HG03135 (cell line): ENCODE data around the gene KCNQ5.

Experiments
- ATAC-seq: cut with Tn5 transposase; IDR thresholded peaks from one replicate; pipeline ENCODE4 v1.9.1; 2021; ENCODE audit warnings: mild to moderate bottlenecking, moderate library complexity; ENCODE audit not compliant: unreplicated experiment

Gene KCNQ5

DNA sequence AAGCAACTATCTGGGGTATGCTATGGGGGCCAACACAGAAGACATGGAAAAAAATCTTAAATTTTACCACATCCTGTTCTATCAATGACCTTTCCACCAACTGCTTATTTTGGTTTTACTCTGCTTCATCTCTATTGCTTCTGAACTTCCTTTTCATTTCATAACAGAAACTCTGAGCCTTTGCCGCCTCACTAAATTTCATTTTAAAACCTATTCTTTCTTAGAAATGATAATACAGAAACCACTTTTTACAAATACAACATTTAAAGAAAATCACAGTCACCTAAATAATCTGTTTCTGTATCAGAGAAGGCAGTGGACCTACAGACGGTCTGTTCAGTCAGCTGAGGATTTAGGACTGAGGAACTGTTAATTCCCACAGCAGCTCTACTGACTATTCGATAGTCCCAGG lies 117.5 kb downstream of the KCNQ5 start:
- ATAC-seq = peak; percentile 52

DNA sequence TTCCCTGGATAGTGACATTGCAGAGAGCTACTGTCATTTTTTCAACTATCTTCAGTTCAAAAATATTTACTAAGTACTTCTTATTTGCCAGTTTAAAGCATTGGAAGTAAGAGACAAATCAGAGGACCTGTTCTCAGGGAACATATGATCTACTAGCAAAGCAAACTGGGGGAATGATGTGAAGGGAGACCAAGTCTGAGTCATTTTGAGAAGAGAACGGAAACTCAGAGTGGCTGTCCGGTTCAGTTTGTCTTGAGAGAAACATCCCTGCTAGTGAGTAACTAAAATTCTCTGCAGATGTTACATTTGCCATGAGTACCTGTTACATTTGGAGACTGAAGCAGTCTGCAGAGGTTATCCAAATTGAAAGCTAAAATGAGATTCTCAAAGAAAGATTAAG lies 118.3 kb downstream of the KCNQ5 start:
- peak; percentile 68 for ATAC-seq

DNA sequence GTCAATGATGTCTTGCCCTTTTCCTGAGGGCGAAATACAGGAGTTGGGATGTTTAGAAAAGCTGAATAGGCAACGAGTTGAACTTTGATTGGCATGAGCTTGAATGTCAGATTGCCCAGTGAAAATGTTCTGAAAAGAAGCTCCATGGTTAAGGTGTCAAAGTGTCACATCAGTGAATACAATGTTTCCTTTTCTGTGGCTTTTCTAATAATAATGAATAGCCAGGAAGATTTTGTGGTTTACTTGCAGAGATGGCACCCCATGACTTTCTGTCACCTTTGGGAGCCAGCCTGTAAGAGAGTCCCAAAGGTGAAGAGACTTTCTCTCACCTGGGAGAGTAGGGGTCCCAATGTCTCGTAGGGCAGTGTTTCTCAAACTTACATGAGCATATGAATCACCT lies 119.2 kb downstream of the KCNQ5 start:
- ATAC-seq = no peak

DNA sequence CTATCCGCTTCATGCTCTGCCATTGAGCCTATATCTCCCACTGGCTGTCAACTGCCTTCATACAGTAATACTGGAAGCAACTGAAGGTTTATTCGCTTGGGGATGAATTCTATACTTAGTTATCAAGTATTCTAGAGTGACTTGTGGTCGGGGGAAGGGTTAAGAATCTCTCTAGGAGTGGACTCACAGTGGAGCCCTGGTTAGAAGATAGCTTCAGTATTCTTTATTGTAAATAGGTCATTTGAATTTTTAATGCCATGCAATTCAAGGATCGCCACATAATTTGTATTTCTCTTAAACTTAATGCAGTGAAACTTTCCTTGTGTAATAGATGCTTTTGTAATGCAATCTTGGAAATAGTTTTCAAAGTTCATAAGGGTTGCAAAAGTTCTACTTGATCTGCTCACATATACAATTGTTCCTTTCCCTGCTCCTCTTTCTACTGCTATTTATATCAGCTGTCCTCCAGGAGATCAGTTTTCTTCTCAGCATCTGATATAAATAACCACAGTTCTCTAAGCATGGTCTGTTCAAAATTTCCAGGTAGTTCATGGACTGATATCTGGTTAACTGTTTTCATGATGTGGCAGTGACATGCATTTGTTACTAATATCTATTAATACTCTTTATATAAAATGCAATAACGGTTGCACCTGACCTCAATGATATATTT lies 120.3 kb downstream of the KCNQ5 start:
- ATAC-seq = no peak

DNA sequence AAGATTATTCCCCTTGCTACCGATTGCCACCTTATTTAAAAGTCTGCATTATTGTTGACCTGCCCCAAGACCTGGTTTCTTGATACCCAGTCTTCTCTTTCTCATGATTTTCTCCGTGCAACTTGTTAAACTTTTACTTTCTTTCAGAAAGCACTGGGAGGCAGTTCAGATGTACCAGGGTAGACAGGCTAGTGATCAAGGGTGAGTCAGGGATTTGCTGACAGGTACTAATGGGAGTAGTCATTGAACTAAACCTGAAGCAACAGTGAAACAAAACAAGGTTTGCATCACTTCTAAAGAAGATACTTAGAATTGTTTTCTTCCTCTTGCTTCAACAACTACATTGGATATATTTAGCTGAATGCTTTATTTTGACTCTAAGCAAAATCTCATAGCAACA lies 124.4 kb downstream of the KCNQ5 start:
- ATAC-seq = no peak

DNA sequence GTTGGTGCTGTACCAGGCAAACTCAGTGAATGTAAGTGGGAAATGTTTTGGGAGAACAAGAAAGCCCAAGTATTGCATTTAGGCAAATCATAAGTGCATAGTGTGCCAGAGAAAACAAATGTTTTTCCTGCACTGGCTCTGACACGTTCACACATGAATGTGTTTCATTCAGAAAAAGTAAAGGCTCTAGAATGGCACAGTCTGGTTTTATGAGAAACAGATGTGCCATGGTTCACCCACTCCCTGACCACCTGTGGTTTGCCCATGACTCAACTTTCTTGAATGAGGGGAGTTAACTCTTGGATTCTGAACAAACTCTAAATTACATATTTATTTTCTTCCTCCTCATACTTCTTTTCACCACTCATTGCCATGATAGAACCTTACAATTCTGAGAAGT lies 126.9 kb downstream of the KCNQ5 start:
- no peak for ATAC-seq

DNA sequence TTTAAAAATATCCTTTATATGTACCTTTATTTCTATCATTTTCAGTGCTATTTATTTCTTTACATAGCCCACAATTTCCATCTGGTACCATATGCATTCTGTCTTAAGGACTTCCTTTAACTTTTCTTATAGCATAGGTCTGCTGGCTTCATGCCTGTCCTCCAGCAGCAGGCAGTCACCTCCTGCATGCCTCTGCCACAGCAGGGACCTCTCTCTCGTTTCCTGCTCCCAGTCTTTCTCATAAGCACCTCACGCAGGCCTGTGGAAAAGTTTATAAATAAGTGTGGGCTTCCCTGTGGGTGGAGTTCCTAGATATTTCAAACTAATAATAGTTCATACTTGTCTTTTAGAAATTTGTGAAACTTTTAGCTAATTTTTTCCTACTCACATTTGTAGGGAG lies 133.9 kb downstream of the KCNQ5 start:
- ATAC-seq = no peak

DNA sequence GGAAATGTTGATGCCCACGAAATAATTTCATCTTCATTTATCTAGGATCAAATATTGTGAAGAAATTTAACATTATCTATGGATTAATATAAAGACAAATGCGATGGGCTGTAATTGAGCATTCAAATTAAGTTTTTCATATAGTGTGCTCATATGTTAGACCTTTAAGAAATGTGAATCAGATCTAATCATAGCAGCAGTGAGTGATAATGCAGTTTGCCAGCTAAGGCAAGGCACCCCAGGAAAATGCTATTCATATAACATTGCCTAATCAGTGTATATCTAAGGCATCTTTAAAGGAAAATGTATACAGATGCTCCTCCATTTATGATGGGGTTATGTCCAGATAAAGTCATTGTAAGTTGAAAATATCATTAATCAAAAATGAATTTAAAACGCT lies 135.2 kb downstream of the KCNQ5 start:
- no peak for ATAC-seq

DNA sequence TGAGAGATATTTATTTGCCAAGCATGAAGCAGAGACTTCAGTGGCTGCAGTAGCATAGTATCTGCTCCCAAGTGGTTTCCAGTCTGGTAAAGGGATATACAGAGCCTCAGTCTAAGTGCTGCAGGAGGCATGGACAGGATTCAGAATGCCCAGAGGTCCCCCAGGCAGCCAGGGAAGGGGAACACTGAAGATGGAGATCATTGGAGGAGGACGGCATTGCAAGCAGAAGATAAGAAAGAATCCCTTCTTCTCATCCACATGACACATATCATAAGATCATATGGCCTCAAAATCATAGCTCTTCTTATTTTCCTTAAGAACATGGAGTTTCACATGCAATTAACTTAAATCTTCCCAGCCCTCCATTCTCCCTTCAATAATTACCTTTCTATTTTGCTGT lies 136.1 kb downstream of the KCNQ5 start:
- ATAC-seq = no peak

DNA sequence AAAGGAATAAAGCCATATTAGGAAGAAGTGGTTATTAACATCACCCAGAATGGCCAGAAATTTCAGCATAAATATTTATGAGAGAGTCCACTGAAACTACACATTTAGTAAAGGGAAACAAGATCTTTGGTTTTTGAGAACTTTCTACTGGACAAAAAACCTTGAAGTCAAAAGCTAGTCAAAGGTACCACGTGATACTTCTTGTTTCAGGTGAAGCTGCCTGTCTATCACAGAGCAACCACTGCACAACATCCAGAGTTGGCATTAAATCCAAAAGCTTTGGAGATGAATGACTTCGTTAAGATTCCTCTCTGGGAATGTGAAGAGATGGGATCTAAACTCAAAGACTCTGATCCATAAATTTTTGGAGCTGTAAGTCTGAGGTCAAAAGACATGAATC lies 137.0 kb downstream of the KCNQ5 start:
- ATAC-seq = no peak

DNA sequence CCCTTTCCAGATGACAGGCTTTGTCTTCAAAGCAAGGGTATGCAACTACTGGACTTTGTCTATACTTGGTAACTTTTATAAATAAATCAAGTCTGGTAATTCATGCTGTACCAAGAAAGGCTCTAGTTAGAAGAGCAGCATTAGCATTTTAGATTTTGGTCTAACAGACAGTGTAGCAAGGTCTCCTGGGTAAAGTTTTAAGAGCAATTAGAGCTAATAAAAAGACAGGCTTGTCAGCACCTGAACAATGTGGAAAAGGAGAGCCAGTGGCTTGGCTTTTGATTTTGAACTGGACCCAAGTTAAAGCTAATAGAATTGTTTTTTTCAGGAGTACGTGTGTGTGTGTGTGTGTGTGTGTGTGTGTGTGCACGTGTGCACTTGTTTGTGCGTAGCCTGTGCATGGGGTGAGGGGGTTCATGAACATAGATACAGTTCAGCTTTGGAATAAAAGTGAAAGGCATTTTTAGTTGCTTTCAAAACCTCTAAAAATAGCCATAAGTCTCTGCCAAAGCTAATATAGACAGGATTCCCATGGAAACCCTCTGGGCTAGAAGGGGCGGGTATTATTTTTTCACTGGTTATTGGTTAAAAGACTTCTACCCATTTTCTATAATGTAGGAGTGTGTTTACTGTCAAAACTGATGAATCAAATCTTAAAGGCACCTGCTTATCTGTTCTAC lies 138.4 kb downstream of the KCNQ5 start:
- ATAC-seq = no peak

DNA sequence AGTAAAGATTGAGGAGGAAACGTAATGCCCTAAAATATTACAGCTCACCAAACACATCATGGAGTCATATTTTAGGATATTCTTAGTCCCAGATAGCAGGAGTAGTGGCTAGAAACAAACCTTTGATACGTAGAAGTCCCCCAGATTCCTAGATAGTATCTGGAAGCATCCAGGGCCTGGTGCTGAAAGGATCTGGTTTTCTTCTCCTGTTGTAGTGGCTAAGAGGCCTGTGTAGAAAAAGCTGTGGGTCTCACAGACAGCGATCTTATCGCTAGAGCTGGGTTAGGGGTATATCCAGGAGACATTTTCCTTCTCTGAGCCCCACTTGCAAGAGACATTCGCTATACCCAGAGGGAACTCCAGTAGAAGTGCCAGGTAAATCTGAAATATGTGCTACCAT lies 139.9 kb downstream of the KCNQ5 start:
- ATAC-seq = no peak

DNA sequence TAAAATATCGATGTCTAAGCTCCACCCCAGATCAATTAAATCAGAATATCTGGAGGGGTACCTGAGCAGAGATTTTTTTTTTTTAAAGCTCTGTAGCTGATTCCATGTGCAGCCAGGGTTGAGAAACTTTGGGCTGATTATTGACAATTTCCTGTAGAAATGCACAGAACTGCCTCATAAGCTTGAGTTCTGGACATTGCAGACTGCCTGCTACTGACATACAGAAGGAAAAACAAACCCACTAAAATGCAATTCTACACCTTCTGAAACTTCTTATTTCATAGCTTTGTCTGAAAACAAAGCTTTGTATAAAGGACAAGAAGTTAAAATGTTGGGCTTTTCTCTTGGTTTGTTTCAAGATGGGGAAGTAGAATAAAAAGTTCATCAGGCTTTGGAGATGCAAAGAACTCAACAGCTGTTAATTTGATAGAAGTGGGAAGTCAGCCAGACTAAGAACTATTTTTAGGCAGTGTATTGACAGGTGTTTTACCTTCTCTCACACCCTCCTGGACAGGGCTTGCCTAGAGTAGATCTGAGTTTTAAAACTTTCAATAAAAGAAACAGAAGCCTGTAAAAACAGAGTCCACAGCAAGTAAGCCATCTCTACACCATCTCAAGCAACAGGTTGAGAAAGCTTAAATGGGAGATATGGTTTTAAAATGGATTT lies 147.7 kb downstream of the KCNQ5 start:
- no peak for ATAC-seq

DNA sequence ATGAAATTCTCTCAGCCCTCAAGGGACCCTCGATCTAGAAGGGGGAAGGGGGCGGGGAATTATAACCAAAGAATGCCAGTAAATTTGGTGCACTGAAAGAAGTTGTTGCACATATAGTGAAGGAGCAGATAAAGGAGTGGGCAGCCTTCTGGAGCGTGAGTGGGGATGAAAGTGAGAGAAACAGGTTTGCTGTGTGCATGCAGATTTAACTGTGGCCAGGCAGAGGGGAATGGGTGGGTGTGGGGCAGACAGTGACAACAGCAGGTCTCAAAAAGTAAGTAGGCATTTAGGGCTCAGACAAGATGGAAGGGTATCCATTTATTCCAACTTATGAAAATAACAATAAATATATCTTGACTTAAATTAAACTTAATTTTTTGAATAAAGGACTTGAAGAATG lies 149.1 kb downstream of the KCNQ5 start:
- ATAC-seq = no peak

DNA sequence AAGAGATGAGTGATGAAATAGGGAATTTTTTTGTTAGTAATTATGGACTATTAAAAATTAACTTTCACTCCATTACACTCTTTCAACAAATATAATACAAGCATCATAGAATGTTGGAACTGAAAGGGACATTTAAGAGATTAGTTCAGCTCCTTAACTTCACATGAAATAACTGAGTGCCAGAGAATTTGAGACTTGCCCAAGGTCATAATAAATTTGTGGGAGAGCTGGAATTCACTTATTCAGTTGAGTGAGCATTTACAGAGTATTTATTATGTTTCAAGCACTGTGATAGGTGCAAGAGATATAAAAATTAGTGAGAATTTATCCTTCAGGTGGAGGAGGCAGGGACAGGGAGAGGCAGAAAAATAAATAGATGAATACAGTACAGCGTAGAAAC lies 154.6 kb downstream of the KCNQ5 start:
- no peak for ATAC-seq

DNA sequence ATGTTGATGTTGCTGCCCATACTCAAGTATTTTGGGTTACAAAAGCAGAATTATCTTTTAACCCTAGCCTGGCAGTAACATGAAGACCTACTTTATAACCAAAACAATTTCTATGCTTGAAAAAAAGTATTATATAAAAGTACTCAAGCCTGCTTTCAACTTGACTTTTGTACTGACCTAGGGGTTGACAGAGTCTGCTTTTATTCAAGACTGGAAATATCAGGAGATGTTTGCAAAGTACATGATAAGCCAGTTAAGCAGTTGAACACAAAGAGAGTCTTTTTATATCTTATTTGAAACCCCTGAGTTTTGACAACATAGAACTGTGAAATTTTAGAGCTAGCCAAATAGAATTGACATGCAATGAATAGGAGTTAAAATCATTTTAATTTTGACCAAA lies 159.8 kb downstream of the KCNQ5 start:
- ATAC-seq = no peak

DNA sequence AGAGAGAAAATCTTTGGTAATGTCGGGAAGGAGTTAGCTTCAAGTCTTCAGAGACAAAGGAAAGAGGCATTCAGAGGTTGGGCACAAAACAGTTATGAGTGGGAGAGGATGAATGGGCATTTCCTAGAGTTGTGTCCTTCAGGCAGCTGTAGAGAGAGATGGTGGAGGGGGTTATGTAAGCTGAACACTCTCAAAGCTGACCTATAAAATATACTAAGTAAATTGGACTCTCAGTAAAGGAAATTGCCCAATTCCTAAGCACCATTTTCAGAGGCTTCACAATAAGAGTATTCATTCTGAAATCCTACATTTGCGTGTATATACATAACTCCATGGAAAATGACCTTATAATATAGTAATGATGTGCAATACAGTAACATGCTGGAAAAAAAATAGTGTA lies 161.2 kb downstream of the KCNQ5 start:
- ATAC-seq = no peak

DNA sequence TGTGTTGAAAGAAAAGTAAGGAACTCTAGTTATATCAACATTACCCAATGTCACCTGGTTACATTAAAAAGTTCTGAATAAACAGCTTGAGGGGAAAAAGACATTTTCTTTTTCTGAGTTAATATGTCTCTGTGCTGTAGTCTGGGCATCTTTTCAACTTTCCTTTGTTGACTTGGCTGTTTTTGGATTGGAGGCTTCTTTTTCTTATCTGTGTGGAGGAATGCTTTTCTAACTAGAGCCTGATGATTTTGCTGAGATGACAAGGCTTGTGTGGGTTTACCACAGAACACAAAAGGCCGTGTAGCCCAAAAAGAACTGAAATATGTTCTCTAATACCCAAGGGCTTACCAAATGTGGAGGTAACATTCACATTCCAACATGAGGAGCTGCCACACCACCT lies 161.8 kb downstream of the KCNQ5 start:
- ATAC-seq = no peak

DNA sequence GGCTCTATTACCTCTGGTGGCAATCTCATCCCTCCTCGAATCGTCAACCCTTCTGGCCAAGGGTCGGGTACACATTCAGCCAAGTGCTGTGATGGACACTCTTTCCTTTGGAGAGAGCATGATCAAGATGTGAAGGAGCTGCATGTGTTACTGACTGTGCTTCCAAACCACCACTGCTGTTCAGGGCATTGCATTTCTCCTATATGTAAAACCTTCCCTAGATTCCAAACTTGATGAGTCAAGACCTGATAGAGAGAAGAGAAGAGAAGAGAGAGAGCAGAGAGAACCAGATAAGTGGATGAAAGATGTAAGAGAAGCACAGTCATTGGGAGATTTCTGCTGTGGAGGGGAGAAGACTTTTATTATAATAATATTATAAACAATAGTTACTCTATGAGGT lies 162.2 kb downstream of the KCNQ5 start:
- no peak for ATAC-seq

DNA sequence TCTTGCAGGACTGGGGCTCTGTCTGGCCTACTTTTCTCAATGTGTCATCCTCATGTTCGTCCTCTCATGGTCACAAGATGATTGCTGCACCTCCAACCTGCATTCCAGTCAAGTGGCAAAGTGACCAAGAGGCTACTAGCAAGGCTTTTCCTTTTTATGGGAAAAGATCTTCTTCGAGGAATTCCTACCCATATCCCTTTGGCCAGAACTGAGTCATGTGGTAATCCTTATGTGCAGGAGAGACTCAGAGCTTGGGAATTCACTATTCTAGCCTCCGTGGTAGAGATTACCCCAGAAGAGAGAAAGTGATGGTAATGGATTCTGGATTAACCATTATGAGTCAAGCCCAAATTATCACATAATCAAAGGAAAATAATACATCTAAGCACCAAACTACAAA lies 162.7 kb downstream of the KCNQ5 start:
- ATAC-seq = no peak

DNA sequence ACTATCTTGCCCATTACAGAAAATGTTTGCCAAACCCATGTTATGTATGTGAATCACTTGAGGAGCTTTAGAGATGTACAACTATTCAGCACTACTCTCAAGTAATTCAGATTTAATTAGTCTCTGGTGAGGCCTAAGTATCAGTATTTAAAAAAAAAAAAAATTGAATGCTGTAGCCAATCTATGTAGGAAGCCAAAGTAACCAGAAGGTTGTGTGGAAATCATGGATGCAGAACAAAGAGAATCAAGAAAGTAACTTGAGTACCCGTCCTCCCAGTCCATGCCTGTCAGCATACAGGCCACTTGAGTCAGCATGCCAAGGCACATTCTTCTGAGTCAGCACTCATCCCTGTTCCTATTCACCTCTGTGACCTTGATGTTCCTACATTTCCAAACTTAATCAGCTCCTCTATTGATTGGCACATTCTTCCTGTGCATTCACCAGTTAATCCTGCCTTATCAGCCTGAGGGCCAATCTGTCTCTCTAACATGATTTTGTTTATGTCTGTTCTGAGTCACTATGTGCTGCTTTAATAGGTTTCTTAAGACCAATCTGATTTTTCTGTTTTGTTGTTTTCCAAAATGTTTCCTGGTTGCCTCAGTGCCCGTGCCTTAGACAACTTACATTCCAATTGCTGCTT lies 165.6 kb downstream of the KCNQ5 start:
- ATAC-seq = no peak

DNA sequence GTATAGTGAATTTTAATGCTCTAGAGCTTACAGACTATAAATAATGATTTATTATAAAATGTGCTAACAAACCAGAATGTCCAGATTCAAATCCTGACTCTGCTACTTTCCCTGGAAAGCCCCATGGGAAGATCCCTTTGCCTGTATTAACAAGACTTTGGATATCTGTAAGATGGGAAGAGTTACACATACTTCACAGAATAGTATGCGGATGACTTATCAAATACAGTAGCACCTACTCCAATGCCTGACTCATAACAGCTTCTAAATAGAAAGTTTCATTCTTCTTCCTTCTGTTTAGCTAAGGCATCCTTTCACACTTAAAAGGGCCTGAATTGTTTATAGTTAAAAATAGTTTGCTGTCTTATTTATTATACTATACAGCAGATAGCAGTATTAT lies 166.3 kb downstream of the KCNQ5 start:
- no peak for ATAC-seq
